NCI-H2196 (cell line): ENCODE measurements around the gene HIVEP1.

Experiments
- DNase-seq: peaks from one replicate; lab custom pipeline; 2025; ENCODE audit not compliant: unreplicated experiment; lab: John Stamatoyannopoulos, UW

Gene HIVEP1

DNA sequence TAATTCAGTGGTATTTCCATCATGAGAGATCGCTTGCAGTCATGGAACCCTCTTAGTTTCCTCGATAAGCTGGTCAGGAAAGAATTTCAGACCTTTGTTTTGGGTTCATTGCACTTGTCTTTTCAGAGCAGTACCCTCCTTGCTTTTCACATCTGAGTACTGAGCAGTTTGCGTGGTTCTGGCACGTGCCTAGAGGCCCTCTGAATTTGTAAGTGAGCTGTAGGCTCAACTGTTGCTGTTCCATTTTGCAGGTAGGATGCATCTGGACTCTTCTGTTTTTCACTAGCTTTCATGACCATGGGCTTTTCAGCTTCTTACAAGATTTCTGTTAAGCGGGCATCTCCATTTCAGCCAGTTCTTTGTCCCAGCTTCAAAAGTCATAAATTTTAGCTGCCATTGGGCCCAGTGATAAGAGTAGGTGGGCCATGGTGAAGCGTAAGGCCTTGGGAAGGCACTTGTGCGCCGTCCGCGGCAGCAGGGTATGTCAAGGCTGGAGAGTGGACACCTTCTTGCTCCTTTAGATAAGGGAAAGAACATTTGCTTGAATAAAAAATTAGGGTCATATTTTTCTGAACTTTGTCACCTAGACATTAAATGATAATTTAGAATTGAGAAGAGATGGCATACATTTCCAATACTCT is 35.8 kb downstream of the HIVEP1 start:
- no peak for DNase-seq

DNA sequence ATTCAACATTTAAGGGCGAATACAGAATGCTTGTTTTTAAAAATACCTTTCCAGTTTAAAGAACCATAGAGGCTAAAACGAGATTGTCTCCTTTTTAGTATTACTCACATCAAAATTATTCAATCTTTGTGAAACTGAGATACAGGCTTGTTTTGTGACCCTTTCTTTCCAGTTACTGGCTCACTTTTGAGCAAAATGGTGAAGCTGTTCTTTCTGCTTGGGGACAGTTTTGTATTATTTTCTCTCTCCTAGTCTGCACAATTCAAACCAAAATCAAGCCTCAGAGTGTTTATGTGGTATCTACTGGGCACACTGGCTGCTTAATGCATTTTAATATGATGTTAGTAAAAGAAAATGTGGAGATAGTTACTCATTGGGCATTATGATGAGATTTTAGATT is 36.5 kb downstream of the HIVEP1 start:
- DNase-seq = no peak

DNA sequence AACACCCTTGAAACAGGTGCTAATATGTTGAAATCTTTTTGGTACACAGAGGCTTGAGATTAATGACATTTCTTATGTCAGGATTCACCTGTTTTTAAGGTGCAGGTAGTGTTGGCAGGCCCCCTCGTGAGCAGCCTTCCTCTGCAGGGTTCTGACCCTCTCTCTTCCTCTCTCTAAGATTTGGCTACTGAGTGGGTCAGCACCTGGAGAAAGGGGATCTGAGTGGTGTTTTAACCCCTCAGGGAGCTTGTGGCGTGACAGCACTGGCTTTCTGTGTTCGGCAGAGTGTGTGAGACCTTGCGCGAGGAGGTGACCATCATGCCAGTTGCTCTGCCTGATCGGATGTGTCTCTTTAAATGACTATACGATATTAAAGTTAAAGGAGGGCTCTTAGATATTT is 37.1 kb downstream of the HIVEP1 start:
- no peak for DNase-seq

DNA sequence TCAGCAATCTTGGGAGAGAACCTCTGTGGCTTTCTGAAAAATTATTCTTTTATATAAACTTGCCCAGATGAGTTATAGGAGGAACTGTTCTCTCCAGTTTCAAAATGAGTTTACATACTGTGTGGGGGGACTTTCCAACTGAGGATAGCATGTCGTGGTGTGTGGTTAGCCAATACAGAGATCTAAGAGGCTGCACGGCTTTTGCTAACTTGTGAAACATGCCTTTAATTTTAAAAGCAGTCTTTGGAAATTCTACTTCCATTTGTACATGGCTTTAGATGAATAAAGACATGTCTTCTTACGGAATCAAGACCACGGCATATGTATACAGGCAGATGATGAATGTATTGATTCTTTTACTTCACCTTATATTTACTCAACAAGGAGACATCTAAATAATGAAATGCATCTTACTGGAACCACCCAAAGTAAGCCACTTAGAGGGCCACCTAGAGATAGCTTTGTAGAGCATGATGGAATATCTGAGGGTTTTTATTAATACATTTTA is 39.8 kb downstream of the HIVEP1 start:
- DNase-seq = no peak

DNA sequence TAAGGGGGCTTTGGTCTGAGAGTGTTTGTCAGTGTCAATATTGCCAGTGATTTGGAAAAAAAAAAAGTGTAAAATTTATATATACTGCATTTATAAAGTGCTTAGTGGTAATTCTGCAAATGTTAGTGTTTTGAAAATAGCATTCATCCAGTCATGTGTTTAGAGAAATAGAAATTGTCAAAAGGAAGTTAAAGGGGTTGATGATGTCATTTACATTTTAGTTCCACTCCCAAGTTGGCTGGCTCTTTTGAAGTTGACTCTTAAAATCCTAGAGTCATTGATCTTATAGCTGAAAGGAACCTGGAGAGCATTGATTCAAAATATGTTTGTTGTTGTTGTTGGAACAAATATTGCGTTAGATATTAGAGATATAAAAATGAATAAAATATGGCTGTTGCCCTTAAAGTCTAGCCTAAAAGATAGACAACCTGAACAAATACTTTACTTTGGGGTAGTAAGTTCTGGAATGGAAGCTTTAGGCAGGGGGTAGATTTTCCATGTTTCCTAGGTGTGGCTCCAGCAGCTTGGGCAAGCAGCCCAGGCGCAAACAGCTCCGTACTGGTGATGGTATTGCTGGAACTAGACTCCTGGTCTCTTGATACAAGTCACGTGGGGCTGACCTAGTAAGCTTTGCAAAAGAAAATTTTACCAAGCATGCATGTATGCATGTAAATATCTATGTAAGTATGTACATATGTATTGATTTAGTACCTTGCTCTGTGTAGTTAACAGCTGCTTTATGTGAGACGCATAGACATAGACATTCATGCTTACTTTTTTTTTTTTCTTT is 46.3 kb downstream of the HIVEP1 start:
- no peak for DNase-seq

DNA sequence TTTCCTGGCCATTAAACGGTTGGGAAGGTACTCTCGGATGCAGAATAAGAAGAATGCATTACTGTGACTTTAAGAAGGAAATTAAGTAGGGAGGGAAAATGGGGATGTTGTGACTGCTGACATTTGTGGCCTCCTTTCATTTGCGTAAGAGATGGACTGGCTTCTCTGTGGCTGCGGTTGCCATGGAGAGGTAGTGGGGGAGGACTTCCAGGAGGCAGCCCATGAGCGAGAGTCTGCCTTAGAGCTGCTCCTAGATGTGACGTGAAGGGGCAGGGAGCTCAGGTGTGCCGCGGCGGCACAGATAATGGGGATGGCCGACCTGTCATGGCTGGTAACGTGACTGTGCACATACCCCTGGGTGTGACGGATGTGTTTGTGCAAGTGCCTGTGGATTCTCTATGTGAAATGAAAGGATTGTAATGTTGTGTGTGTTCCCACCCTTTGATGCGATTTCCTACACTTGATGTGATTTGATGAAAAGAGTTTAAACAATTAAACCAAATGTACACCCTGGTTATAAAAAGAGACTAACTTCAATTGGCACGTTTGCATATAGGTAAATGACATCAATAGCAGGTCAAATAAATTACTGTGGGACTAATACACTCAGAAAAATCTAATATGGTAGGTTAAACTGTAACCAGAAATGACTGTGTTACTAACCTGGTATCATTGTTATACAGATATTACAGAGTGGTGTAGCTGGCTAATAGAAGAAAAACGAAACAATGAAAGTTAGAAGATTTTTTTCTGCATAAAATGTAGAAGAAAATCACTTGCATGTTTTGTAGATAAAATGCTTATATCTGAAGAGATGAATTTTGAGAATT is 48.9 kb downstream of the HIVEP1 start:
- DNase-seq = no peak

DNA sequence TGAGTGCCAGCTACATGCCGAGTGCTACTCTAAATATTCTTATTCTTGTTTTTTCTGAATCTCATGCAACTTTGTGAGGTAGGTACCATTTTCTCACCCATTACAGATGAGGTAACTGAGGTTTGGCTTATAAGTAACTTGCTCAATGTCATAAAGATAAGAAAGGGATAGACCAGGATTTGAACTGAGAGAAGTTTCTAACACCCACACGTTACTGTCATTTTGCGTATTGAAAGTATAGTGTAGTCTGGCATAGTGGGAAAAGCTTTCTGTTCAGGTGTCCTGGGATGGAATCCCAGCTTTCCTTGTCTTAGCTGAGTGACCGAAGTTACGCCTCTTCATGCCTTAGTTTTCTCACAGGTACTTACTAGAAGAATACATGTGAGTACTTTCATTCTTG is 50.5 kb downstream of the HIVEP1 start:
- no peak for DNase-seq

DNA sequence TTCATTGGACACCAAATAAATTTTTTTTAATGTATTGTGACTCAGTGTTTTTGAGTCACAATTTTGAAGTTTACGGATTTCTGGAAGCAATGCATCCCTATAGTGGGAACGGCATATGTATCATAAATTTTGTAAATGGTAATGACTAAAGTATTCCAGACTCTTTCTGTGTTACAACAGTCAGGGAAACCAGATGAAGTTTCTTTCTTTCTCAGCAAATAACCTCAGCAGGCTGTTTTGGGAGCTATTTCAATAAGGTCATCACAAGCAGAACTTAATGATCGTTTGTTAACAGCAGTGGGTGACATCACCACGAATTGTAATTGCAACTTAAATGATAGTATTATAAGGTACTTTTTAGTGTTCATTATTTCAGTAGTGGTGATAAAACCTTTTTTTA is 52.0 kb downstream of the HIVEP1 start:
- no peak for DNase-seq

DNA sequence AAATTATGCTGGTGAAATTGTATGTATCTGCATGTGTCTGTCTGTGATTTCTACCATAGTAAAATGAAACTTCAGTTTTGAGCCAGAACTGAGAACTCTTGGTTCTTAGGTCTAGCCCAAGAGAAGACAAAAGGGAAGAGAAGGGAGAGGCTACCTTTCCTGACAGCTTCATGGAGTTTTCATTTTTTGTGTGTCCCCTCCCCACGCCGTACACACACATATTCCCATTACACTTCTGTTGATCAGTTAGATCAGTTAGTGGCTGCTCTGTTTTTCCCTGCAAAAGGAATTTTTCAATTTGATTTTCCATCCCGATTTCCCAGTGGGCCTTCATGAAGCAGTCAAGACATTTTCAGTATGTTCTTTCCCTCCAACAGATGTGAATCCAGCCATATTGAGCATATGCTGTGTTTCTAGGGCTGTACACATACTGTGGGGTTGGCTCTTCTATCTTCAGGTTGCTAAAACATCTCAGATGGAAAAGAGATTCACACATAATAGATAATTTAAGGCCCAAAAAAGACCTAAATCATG is 52.5 kb downstream of the HIVEP1 start:
- no peak for DNase-seq

DNA sequence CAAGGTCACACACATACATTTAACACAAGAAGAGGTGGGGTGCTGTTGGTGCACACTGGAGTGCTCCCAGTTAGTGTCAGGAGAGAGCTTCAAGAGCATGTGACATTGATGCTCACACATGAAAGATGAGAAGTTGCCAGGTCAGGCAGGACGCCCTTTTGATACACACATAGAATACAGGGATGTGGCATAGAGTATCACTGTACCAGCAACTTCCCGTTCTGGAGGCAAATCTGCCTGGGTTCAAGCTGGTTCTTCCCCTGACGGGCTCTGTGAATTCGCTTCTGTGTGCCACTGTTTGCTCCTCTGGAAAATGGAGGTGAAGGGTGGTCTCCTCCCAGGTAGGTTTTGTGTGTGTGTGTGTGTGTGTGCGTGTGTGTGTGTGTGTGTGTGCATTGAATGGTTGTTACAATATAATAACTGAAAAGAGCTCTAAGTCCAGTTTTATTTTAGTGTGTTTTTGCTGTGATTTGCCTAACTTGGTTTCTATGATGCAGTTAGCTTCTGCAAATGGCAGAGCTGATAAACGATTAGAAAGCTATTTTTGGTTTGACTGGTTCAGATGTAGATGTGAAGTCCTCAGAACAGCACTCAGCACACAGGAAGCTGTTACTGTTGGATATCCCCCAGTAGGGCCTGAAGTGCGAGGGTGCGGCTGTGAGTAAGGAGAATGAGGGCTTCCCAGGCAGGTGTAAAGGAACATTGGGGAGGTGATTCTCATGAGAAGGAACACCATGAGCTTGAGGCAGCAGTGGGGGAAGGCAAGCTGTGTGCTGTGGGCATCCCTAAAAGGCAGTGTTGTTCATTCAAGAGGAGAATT is 53.4 kb downstream of the HIVEP1 start:
- DNase-seq = no peak

DNA sequence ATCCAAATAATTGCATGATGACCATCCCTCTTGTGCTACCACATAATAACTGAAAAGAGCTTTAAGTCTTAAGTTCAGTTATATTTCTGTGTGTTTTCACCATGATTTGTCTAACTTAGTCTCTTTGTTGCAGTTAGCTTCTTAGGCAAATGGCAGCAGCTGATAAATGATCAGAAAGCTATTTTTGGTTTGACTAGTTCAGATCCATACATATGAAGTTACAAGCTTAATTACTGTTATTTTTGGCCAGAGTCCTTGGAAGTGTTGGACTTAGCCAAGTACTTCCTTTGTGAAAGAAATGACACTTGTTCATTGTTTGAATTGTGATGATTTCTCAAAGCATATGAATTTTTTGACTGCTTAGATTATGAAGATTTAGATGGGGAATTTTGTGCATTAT is 54.2 kb downstream of the HIVEP1 start:
- no peak for DNase-seq

DNA sequence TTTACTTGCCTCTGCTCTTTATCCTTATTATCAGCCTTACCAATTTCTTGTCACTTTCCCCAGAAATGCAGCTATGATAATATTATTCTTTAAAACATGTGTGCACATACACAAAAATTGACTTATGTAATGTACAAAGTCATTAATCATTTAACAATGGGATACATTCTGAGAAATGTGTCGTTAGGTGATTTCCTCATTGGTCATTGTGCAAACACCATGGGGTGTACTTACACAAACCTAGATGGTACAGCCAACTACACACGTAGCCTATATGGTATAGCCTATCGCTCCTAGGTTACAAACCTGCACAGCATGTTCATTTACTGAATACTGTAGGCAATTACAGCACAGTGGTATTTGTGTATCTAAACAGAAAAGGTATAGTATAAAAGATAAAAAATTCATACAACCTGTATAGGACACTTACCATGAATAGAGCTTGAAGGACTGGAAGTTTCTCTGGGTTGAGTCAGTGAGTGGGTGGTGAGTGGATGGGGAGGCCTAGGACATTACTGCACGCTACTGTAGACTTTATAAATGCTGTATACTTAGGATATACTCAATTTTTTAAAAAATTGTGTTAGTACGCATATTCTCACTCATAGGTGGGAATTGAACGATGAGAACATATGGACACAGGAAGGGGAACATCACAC is 56.9 kb downstream of the HIVEP1 start:
- no peak for DNase-seq

DNA sequence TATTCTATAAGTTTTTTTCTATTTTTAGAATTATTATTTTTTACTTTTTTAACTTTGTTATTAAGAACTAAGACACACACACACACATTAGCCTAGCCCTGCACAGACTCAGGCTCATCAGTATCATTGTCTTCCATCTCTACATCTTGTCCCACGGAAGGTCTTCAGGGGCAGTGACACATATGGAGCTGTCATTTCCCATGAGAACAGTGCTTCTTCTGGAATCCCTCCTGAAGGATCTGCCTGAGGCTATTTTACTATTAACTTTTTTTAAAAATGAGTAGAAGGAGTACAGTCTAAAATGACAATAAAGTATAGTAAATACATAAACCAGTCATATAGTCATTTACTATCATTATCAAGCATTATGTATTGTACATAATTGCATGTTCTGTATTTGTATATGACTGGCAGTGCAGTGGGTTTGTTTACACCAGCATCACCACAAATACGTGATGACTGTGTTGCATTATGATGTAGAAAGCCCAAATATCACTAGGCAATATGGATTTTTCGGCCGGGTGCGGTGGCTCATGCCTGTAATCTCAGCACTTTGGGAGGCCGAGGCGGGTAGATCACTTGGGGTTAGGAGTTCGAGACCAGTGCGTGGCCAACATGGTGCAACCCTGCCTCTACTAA is 57.9 kb downstream of the HIVEP1 start:
- no peak for DNase-seq

DNA sequence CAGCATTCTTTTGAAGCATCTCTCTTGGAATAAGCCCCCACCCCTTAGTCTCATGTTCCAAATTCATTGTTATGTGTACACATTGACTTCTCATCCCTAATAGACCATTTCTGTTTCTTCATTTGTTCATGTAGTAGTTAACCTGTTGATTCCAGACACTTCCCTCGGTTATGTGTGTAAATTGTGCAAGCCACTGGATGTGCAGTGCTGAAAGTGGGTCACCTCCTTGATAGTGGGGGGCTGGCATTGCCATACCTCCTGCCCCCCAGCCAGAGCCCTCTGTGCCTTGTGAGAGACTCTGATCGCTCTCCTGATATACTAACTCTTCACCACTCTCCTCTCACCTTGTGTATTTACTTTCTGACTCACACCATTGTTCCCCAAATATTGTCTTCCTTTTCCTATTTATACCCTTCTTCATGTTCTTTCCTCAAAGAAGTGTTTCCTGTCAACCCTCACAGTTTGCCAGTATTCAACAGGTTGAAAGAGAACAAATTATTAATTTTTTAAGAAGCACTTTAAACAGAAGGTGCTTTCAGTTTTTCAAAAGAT is 59.0 kb downstream of the HIVEP1 start:
- no peak for DNase-seq

DNA sequence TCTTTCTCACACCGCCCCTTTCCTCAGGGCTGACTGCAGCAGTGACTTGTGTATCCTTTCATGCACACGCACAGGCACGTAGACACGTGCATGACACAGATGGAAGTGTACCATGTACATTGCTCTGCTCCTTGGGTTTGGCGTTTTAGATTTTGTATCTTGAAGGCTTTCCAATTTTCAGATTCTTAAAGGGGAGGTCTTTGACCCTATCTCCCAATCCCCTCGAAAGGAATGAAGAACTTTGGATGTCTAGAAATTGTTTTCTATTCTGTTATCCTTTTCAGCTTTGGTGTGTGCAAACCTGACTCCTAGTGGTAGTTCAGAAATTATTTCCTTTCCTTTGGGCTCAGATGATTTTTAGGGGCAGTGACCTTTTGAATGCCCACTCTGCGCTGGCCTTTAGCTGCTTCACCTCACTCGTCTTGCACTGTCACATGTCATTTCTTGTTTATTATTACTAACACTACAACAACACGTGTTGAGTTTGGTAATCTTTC is 63.0 kb downstream of the HIVEP1 start:
- DNase-seq = no peak

DNA sequence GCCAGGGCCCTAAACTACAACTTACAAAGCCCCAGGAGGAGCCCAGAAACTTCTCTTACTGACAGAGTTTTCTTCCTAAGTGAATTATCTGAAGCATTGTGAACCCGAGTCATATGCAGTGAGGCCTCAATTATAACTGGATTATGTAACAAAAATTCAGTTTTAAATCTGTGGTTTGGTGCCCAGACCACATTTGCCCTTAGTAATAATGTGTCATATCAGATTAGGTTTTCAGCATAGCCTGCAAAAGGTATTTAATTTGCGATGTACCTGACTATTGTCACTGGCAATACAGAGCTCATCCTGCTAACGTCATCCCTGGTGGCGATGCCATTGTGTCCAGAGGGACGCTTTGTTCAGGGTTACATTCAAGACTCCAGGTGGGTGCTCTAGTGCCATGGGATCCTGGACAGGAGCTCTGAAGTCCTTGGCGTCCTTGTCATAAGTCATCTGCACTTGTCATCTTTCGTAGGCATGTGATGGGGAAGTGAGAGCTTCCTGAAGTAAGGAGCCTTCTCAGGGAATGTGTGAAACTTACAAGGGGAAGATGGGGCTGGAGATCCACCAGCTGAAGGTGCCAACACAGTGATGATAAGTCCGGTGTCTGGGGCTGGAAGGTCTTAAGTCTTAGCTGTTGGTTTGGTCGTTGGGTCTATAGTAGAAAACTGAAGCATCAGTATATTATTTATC is 65.1 kb downstream of the HIVEP1 start:
- no peak for DNase-seq

DNA sequence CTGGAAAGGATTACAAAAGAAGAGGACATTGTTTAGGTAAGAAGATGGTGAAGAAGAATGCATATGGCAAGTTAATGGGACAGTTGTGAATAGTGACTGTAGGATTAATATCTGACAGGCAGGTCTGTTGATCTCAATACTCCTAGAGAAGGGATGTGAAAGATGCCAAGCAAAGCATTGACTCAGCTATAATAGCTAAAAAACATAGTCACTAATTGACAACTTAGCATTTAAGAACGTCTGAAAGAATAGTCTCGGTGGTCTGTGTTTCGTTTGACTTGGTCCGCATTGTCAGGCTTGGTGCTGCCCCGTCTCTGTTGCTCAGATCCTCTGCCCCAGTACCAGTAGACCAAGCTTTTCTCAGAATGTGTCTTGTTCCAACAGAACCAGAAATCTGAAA is 65.9 kb downstream of the HIVEP1 start:
- DNase-seq = no peak

DNA sequence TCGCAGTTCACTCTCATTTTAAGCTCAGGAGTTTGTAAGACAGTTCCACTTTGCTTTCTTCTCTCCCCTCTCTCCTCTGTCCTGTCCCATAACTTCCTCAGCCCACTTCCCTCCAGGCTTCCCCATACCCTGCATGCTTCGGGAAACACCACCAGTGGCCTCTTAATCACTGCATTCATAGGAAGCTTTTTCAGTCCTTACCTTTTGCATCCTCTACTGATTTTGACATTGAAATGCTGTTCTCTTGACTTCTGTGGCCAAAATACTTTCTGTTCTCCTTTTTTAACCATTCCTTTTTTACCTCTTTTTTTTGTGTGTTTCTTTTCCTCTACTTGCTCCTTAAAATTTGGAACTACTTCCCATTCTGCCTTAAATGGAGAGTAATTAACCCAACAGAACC is 69.7 kb downstream of the HIVEP1 start:
- DNase-seq = no peak

DNA sequence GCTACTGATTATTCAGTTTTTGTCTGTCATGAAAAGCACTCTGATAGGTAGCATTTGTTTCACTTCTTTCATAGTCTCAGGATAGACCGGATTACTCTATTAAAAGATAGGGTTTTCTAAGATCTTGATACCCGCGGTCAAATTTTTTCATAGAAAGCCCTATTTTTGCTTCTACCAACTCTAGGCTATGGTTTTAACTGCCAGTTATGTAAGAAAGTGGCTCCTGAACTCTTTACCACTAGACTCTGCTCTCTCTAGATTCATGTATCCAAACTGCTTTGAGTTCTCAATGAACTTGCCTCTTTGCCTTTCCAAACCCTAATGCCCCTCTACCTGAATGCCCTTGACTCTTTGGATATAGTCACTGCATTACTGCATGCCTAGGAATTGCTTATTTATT is 70.3 kb downstream of the HIVEP1 start:
- DNase-seq = no peak
